ENCODE results near the gene PSAT1.

The PSAT1 gene

DNA sequence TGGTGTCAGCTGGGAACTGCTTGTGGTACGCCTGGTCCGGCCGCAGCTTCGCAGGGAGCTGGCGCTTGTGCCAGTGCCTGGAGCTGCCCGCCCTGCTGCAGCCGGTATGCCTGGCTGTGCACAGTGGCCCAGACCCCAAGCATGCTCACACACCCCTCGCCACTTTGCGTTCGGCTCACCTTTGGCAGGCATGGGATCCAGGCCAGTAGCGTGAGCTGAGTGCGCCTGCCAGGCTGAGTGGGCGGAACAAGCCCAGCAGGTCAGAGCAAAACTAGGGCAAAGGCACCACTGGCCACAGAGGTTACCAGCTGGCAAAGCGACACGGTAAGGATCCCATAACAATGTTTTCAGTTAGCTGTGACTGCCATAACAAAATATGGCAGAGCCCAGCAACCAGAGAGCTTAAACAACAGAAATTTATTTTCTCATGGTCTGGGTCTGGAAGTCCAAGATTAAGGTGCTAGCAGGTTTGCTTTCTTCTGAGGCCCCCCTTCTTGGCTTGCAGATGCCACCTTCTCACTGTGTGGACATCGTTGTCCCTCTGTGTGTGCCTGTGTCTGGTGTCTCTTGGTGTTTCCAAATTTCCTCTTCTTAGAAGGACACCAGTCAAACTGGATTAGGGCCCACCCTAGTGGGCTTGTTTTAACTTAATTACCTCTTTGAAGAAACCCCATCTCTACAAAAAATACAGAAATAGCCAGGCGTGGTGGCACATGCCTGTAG is 61.6 kb downstream of the PSAT1 start:
- FAIRE-seq (no peak), DNase-seq (ENCODE audit: extremely low spot score, insufficient read length, low read depth) (no peak)

- FAIRE-seq (no peak), DNase-seq (ENCODE audit: extremely low spot score, insufficient read length, low read depth) (no peak)
These were observed 66.3 kb downstream of the PSAT1 start for GRCh38 chr9:78363221-78363620.

- FAIRE-seq: no peak
These were observed 69.1 kb downstream of the PSAT1 start for GRCh38 chr9:78365748-78366697.

DNA sequence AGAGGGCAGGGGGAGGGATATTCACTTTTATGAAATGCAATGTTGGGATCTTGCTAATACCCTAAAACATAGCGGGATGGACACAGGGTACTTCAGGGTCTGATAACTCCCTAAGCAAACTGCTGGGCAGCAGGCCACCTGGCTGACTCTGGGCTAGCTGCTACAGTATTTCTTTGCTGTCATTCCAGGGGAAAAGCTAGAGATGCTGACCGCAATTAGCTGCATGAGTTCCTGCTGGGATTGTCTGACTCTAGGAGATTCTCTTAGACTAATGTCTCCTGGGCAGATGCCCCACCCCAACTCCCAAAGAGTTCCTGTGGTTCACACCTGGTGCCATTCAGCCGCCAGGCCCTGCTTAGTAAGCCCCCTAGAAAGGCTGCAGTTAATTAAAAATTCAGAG is 69.9 kb downstream of the PSAT1 start:
- DNase-seq (ENCODE audit: extremely low spot score, insufficient read length, low read depth) (no peak), FAIRE-seq (no peak)

More at GRCh38 chr9:78365748-78366697, 69.1 kb downstream of the PSAT1 start:
- no peak for DNase-seq (ENCODE audit: extremely low spot score, insufficient read length, low read depth)

- no peak for FAIRE-seq
- no peak for DNase-seq (ENCODE audit: extremely low spot score, insufficient read length, low read depth)
These were observed 71.3 kb downstream of the PSAT1 start for GRCh38 chr9:78368236-78368635.

DNA sequence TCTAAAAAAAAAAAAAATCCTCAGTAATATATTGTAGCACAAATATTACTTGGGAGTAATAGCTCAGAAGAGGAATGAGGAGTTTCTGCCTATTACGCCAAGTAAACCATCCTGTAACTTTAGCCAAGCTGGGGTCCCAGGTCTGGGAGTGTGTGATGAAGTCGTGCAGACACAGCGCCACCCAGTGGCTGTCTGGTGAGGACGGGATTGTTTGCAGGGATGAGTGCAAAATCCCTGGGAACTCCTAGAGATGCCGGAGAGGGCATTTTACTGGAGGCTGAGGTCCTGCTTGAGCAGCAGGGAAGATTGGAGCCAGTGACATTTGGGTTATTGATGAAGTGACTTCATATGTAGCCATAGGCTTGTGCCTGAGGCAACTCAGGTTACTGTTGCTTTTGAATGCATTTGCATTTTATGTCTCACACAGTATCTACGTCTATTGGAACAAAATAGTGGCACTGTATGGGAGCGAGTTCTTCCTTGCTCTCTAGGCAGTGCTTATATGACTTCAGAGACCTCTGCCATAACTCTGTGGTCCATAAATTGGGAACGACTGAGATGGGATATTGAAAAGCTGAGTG is 72.8 kb downstream of the PSAT1 start:
- peak; percentile 78 for FAIRE-seq
- peak; percentile 14 for DNase-seq (ENCODE audit: extremely low spot score, insufficient read length, low read depth)

DNA sequence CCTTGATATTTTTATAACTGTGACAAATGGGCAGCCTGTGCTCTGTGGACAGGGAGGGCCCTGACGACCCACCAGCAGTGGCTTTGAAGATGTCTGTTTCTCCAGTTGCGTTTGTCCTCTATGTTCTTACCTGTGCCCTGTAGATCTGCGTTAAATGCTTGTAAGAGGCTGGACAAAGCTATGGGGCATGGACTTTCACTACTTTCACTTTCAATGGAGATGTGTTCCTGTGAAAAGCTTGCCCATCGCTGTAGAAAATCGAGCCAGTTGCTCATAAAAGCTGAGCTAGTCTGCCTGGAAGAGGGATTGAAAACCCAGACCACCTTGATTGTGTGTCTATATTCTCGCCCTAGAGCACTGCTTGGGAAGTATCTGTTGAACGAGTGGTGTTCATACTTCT is 74.1 kb downstream of the PSAT1 start:
- no peak for DNase-seq (ENCODE audit: extremely low spot score, insufficient read length, low read depth)
- no peak for FAIRE-seq

DNA sequence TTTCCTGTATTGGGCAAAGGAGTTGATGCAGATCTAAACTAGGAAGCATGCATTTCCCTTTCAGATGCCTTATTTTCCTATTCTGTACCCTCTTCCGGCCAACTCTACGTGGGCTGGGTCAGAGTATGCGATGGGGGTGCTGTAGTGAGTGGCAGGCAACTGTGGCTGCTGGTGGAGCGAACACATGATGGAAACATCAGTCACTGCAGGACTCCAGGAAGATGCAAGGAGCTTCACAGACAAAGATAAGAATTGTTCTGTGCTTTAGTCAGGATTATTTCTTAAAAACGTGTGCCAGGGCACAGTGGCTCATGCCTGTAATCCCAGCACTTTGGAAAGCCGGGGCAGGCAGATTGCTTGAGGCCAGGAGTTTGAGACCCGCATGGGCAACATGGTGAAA is 75.1 kb downstream of the PSAT1 start:
- no peak for FAIRE-seq
- DNase-seq (ENCODE audit: extremely low spot score, insufficient read length, low read depth): no peak
